ENCODE data around the gene PDHA1.

Gene PDHA1

GRCh38 chrX:19360903-19361302, 17.2 kb downstream of the PDHA1 start:
- Mint-ChIP-seq H3K27ac (no peak overlapping the region), H3K4me1 (no peaks in the 10 kb centered on the region), H3K36me3 (ENCODE audit: low read depth) (peaks cover 24% of the 10 kb centered on the region), H3K27me3 (no peaks in the 10 kb centered on the region), H3K9me3 (no peaks in the 10 kb centered on the region), H3K4me3 (no peak overlapping the region)
- no peak for ATAC-seq
- no peak for DNase-seq

GRCh38 chrX:19361701-19362100, 18.0 kb downstream of the PDHA1 start:
- Mint-ChIP-seq H3K27me3 (no peaks in the 10 kb centered on the region), H3K27ac (no peak overlapping the region)
- no peak for DNase-seq

GRCh38 chrX:19368576-19368975, 24.8 kb downstream of the PDHA1 start:
- H3K9me3 Mint-ChIP-seq, result no peaks in the 10 kb centered on the region
- H3K27me3 Mint-ChIP-seq, result peaks cover 1% of the 10 kb centered on the region
- H3K4me3 Mint-ChIP-seq, result no peak overlapping the region
- peaks cover 5% of the 10 kb centered on the region for H3K4me1 Mint-ChIP-seq
- H3K27ac Mint-ChIP-seq, result no peak overlapping the region
- DNase-seq (no peak), ATAC-seq (no peak)
- H3K36me3 Mint-ChIP-seq (ENCODE audit: low read depth), result peaks cover 20% of the 10 kb centered on the region

More at GRCh38 chrX:19361701-19362100, 18.0 kb downstream of the PDHA1 start:
- Mint-ChIP-seq H3K4me3 (no peak overlapping the region), H3K9me3 (no peaks in the 10 kb centered on the region), H3K4me1 (no peaks in the 10 kb centered on the region), H3K36me3 (ENCODE audit: low read depth) (peaks cover 32% of the 10 kb centered on the region)
- no peak for ATAC-seq

- DNase-seq, result no peak
- H3K9me3 Mint-ChIP-seq, result no peaks in the 10 kb centered on the region
- peaks cover 5% of the 10 kb centered on the region for H3K4me1 Mint-ChIP-seq
- H3K27ac Mint-ChIP-seq, result no peak overlapping the region
- no peak overlapping the region for H3K4me3 Mint-ChIP-seq
- no peak for ATAC-seq
- H3K36me3 Mint-ChIP-seq (ENCODE audit: low read depth), result peaks cover 18% of the 10 kb centered on the region
- peaks cover 1% of the 10 kb centered on the region for H3K27me3 Mint-ChIP-seq
Observed at GRCh38 chrX:19370061-19370460, 26.3 kb downstream of the PDHA1 start.

GRCh38 chrX:19372170-19372546, 28.4 kb downstream of the PDHA1 start:
- DNase-seq, result peak; percentile 65
- peak overlapping the region; percentile 81 for H3K4me3 Mint-ChIP-seq
- no peaks in the 10 kb centered on the region for H3K9me3 Mint-ChIP-seq
- peaks cover 5% of the 10 kb centered on the region for H3K4me1 Mint-ChIP-seq
- ATAC-seq, result peak; percentile 63
- no peaks in the 10 kb centered on the region for H3K36me3 Mint-ChIP-seq (ENCODE audit: low read depth)
- peaks cover 1% of the 10 kb centered on the region for H3K27me3 Mint-ChIP-seq
- H3K27ac Mint-ChIP-seq, result peak overlapping the region; percentile 77

- Mint-ChIP-seq H3K4me1 (peaks cover 5% of the 10 kb centered on the region), H3K27ac (peak overlapping the region; percentile 77), H3K36me3 (ENCODE audit: low read depth) (no peaks in the 10 kb centered on the region), H3K4me3 (peak overlapping the region; percentile 81), H3K9me3 (no peaks in the 10 kb centered on the region), H3K27me3 (peaks cover 1% of the 10 kb centered on the region)
- no peak for ATAC-seq
- peak; percentile 10 for DNase-seq
Observed at GRCh38 chrX:19372547-19373331, 29.0 kb downstream of the PDHA1 start.

GRCh38 chrX:19373351-19373891, 29.7 kb downstream of the PDHA1 start:
- DNase-seq (no peak), ATAC-seq (no peak)
- Mint-ChIP-seq H3K9me3 (no peaks in the 10 kb centered on the region), H3K36me3 (ENCODE audit: low read depth) (no peaks in the 10 kb centered on the region), H3K4me3 (no peak overlapping the region), H3K4me1 (peaks cover 5% of the 10 kb centered on the region), H3K27me3 (peaks cover 1% of the 10 kb centered on the region), H3K27ac (no peak overlapping the region)

- H3K4me3 Mint-ChIP-seq, result no peak overlapping the region
- H3K9me3 Mint-ChIP-seq, result no peaks in the 10 kb centered on the region
- DNase-seq, result no peak
- ATAC-seq, result no peak
- H3K4me1 Mint-ChIP-seq, result peaks cover 5% of the 10 kb centered on the region
- peaks cover 1% of the 10 kb centered on the region for H3K27me3 Mint-ChIP-seq
- H3K36me3 Mint-ChIP-seq (ENCODE audit: low read depth), result no peaks in the 10 kb centered on the region
- H3K27ac Mint-ChIP-seq, result no peak overlapping the region
Observed at GRCh38 chrX:19375546-19375945, 31.8 kb downstream of the PDHA1 start.

- H3K4me1 Mint-ChIP-seq, result no peaks in the 10 kb centered on the region
- no peak overlapping the region for H3K4me3 Mint-ChIP-seq
- no peaks in the 10 kb centered on the region for H3K36me3 Mint-ChIP-seq (ENCODE audit: low read depth)
- ATAC-seq (no peak), DNase-seq (no peak)
- no peaks in the 10 kb centered on the region for H3K9me3 Mint-ChIP-seq
- no peak overlapping the region for H3K27ac Mint-ChIP-seq
- H3K27me3 Mint-ChIP-seq, result peaks cover 3% of the 10 kb centered on the region
Observed at GRCh38 chrX:19377799-19378198, 34.1 kb downstream of the PDHA1 start.

GRCh38 chrX:19381326-19381725, 37.6 kb downstream of the PDHA1 start:
- no peaks in the 10 kb centered on the region for H3K36me3 Mint-ChIP-seq (ENCODE audit: low read depth)
- H3K27ac Mint-ChIP-seq, result no peak overlapping the region

GRCh38 chrX:19382555-19383145, 38.9 kb downstream of the PDHA1 start:
- Mint-ChIP-seq H3K27me3 (peaks cover 3% of the 10 kb centered on the region), H3K4me1 (no peaks in the 10 kb centered on the region), H3K9me3 (no peaks in the 10 kb centered on the region), H3K36me3 (ENCODE audit: low read depth) (no peaks in the 10 kb centered on the region), H3K4me3 (no peak overlapping the region), H3K27ac (no peak overlapping the region)
- DNase-seq (peak; percentile 65), ATAC-seq (peak; percentile 66)

More at GRCh38 chrX:19381326-19381725, 37.6 kb downstream of the PDHA1 start:
- H3K4me1 Mint-ChIP-seq, result no peaks in the 10 kb centered on the region
- no peaks in the 10 kb centered on the region for H3K9me3 Mint-ChIP-seq
- ATAC-seq (no peak), DNase-seq (no peak)
- peaks cover 3% of the 10 kb centered on the region for H3K27me3 Mint-ChIP-seq
- H3K4me3 Mint-ChIP-seq, result no peak overlapping the region

GRCh38 chrX:19386679-19387078, 43.0 kb downstream of the PDHA1 start:
- no peaks in the 10 kb centered on the region for H3K9me3 Mint-ChIP-seq
- no peaks in the 10 kb centered on the region for H3K4me1 Mint-ChIP-seq

GRCh38 chrX:19388064-19388679, 44.4 kb downstream of the PDHA1 start:
- Mint-ChIP-seq H3K4me3 (no peak overlapping the region), H3K36me3 (ENCODE audit: low read depth) (no peaks in the 10 kb centered on the region), H3K27ac (no peak overlapping the region), H3K9me3 (no peaks in the 10 kb centered on the region), H3K27me3 (no peaks in the 10 kb centered on the region), H3K4me1 (no peaks in the 10 kb centered on the region)
- ATAC-seq, result no peak
- DNase-seq, result no peak

More at GRCh38 chrX:19386679-19387078, 43.0 kb downstream of the PDHA1 start:
- no peak overlapping the region for H3K27ac Mint-ChIP-seq
- no peaks in the 10 kb centered on the region for H3K36me3 Mint-ChIP-seq (ENCODE audit: low read depth)
- H3K27me3 Mint-ChIP-seq, result no peaks in the 10 kb centered on the region
- ATAC-seq, result no peak
- H3K4me3 Mint-ChIP-seq, result no peak overlapping the region
- no peak for DNase-seq

GRCh38 chrX:19388741-19389140, 45.0 kb downstream of the PDHA1 start:
- no peak for DNase-seq
- Mint-ChIP-seq H3K4me3 (no peak overlapping the region), H3K27ac (no peak overlapping the region), H3K27me3 (no peaks in the 10 kb centered on the region), H3K4me1 (no peaks in the 10 kb centered on the region), H3K36me3 (ENCODE audit: low read depth) (no peaks in the 10 kb centered on the region), H3K9me3 (no peaks in the 10 kb centered on the region)
- ATAC-seq, result no peak

All from activated naive CD8-positive, alpha-beta T cell treated with anti-CD3 and anti-CD28 coated beads, Interleukin-2, amount 50 U/mL, for 24 hours (primary cell).